Measurements from ENCODE around the gene FOXN4.
"Not testable (repeated sequence)": the region's sequence is repeated elsewhere in the genome, so short reads cannot be mapped to it uniquely, and the experiment has no call there.

FOXN4 gene

GRCh38 chr12:109308534-109309380 is at the start of gene FOXN4:
Gene FOXN4, minus strand, starts transcription at chr12:109309284. Its CDS starts 963 bp downstream, at chr12:109308321.
- peak; percentile 64 to 81 (median 70) for DNase-seq

DNA sequence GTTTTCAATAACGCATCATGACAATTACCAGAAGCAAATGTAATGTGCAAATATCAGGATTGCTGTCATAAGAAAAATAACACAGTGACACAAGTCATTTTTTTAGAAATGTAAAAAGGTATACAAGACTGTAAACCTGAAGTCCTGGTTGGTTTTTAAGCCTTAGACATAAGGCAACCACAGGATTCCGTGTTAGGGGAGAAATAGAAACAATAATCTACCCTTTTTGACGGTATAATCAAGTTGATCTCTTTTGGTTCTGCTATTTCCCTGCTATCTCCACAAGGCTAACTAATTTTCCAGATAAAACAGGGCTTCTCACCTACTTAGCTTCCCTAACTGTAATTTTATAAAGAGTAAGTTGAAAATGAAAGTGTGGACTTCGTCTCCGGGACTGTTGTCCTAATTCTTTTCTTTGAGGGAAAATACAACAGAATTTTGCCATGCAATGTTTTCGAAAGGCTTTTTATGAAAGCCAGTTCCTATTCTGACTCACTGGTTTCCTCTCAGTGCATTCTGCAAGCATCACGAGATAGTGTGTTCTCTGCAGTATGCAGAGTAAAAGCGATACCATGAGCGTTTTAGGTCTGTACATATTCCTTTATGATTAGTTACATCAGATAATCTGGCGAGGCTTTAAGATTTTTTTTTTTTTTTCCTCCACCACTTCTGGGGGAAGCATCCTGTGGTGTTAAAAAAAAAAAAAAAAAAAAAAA is 49.2 kb upstream of the FOXN4 start:
- DNase-seq: no peak

DNA sequence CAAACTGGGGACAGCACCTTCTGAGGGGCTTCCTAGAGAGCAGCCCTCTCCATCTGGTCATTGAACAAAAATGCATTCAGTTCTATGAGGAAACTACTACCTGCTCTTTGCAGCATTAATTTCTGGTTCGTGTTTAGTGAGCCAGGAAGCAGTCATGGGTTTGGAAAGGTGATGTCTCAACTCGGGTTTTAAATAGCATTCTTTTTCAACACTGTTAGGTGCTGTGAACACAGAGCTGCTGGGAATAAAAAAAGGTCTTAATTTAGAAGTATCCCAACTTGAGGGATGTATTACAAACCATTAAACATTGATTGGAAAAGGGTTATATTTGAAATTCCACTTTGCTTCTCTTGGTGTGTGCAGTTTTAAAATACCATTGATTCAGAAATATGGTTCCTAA is 47.9 kb upstream of the FOXN4 start:
- DNase-seq: peak in 1 of 3 experiments; percentile 37

- DNase-seq: peak in 2 of 3 experiments; percentile 37 to 79
Observed at GRCh38 chr12:109356577-109356976, 47.5 kb upstream of the FOXN4 start.

DNA sequence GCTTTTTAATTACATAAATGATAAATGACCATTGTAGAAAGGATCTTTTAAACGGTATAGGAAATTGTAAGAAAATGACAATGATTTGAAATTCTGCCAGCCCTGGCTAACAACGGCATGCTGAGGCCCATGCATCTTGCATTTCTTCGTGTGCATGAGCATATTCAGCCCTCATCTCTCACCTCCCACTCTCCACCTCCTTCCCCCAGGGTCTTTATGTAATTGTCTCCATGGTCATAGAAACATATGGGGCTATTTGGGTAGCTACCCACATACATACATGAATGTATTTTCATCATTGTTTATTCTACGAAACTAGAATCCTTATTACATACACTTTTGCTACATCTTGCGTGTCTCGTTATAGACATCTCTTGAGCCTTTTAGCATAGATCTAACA is 43.1 kb upstream of the FOXN4 start:
- DNase-seq: no peak

DNA sequence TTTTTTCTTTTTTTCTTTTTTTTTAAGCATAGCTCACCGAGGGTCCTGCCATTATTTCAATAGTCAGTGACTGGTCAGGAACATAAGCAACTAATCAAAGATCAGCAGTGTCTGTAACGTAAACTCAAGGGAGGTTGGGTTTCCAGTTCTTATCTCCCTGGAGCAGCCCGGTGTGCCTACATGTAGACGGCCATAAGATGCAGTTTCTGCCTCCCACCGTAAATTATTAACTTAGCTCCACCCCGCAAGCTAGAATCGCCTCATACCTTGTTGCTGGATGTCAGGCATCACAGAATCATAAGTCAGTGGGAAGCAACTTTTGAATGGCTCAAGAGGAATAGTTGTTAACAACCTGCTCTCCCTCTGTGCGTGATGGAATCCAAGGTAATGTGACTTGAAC is 38.5 kb upstream of the FOXN4 start, which contains the start of gene MYO1H:
MYO1H (plus strand) TSS at position 312 of the 400 bp plus-strand sequence; CDS start at position 373, 61 bp downstream.
- DNase-seq: no peak

- no peak for DNase-seq
Observed at GRCh38 chr12:109346920-109347319, 37.8 kb upstream of the FOXN4 start.

DNA sequence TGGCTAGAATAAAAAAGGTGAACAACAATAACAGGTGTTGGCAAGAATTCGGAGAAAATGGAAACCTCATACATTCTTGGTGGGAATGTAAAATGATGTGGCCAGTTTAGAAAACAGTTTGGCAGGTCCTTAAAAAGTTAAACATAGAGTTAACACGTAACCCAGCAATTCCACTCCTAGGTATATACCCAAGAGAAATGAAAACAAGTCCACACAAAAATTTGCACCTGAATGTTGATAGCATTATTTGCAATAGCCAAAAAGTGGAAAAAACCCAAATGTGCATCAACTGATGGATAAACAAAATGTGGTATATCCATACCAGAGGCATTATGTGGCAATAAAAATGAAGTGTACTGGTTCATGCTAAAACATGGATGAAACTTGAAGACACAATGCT is 36.3 kb upstream of the FOXN4 start:
- DNase-seq: no peak

- DNase-seq: no peak
Observed at GRCh38 chr12:109343677-109344076, 34.6 kb upstream of the FOXN4 start.

DNA sequence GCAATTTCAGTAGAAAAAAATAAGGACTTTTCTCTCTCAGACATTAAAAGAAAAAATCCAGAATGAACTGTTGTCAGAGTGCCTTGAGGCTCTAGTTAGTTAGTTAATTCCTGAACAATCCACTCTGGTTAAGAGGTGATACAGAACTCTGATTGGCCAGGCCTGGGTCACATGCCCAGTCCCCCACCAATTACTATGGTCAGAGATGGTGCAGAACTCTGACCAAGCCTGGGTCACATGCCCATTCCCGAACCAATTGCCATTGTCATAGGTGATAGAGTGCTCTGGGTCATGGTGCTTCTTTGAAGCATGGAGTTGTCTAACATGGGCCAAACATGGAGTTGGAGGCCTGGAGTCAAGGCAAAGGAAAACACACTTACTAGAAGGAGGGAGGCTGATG is 27.5 kb upstream of the FOXN4 start:
- no peak for DNase-seq

DNA sequence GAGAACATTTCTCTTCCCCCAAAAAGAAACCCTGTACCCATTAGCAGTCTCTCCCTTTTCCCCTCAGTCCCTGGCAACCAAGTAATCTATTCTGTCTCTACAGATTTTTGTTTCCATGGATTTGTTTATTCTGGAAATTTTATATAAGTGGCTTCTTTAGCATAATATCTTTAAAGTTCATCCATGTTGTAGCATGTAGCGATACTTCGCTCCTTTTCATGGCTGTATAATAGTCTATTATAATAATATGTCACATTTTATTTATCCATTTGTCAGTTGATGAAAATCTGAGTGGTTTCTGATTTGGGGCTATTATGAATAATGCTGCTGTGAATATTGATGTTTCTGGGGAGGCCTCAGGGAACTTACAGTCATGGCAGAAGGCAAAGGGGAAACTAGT is 25.8 kb upstream of the FOXN4 start:
- no peak for DNase-seq

DNA sequence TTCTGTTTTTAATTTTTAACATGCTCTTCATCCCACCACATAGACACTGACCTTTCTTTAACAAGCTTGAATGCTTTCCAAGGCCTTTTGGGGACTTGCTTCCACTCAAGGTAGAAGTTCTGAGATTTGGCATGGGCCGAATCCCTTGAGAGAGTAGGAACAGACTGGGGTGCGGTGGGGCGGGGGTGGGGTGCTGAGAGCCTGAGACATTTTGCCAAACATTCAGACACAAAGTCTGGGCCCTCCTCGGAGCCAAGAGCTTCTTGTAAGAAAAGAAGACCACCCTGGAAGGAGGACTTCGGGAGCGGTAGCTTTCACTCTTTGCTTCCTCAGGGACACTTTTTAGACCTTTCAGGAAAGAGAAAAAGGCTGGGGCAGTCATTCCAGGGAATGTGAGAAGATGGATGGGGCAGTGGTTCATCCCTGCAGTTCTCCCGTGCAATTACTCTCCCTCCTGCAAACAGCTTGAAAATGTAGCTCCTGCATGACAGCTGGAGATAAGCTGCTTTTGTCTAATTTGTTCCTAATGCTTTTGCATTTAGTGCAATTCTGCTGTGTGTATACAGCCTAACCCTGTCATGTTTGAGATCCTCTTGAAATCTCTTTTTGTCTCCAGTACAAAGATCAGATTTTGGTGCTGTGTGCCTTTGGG is 22.3 kb upstream of the FOXN4 start:
- DNase-seq: peak; percentile 10 to 58 (median 53)

GRCh38 chr12:109330282-109331230 is 21.5 kb upstream of the FOXN4 start:
- peak in 1 of 3 experiments; percentile 49 for DNase-seq

DNA sequence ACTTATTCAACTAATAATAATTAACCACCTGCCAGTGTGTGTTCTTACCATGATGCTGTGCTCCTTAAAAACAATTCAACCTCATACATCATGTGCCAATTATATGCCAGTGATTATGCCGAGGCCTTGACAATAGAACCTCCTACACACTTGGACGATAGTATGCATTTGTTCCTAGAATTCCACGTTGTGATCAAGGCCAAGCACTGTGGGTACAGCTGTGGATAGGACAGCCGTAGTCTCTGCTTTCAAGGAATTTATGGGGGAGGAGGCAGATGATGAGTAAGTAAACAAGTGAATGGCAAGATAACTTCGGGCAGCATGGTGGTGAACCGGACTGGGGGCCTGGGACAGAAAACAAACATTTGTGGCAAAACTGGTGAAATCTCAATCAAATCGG is 20.6 kb upstream of the FOXN4 start:
- DNase-seq: peak in 1 of 3 experiments; percentile 90

GRCh38 chr12:109329003-109329402 is 19.9 kb upstream of the FOXN4 start:
- no peak for DNase-seq

GRCh38 chr12:109321294-109321693 is 12.2 kb upstream of the FOXN4 start:
- DNase-seq: not testable (repeated sequence)

- DNase-seq: peak; percentile 75 to 93 (median 77)
Observed at GRCh38 chr12:109310247-109311125, 1.4 kb upstream of the FOXN4 start.

DNA sequence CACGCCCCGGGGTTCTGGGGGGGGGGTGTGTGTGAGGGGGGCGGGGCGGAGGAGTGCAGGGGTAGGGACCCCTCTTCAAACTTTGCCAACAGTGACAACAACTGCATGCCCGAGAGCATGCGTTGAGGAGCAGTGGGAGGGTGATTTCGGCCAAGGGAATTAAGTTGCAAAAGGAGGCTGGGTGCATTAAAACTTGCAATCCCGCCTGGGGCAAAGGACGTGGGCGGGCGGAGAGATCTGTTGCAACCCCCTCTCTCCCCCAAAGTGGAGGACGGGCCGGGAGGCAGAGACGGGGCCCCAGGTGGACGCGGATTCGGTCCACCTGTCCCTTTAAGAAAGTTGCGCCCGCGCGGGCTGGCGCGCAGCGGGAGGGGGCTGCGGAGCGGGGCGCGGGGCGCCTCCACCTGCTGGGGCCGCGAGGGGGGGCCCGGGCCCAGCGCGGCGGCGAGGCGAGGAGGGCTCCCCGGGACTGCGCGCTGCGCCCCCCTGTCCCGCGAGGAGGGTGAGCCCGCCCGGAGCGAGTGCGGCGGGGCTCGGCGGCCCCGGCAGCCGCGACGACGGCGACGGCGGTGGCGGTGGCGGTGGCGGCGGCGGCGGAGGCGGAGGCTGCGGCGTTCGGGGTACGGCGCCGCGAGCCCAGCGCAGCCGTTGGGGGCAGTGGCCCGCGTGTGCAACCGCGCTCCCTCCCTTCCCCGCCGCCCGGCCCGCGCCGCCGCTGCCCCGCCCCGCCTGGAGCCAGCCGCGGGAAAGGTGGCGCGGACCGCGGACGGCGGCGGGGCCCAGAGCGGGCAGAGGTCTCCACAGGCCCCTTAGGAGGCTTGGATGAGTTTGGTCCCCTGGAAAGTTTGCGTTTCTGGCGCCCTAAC is 530 bp upstream of the FOXN4 start:
- peak; percentile 50 to 81 (median 78) for DNase-seq

DNA sequence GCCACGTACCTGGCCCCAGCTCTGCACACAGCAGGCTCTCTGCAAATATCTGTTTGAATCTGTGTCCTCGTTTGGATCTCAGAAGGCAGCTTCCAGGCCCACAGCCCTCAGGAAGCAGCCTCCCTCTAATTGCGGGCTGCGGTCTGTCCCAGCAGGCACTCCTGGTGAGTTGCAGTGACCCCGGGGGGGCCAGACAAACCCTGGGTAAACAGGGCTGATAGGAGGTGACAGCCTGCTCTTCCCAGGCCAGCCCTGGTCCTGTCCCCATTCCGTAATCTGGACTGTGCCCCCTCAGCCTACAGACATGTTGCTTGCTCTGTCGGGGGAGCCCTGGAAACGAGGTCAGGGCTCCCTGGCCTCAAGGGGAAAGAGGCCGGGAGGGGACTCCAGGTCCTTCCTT is 2.0 kb downstream of the FOXN4 start:
- peak; percentile 23 to 78 (median 61) for DNase-seq

DNA sequence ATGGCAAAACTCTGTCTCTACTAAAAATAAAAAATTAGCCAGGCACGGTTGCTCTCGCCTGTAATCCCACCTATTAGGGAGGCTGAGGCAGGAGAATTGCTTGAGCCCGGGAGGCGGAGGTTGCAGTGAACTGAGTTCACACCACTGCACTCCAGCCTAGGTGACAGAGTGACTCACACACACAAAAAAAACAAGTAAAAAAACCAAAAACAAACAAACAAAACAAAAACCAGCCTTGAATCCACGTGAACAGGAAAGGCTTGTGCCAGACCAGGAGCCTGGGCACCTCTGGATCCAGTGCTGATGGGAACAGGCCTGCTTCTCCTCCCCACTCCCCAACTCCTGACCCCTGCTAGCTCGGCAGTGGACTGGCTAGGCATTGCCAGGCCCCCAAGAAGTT is 3.5 kb downstream of the FOXN4 start:
- DNase-seq: no peak

Measured in NCI-H1417 (cell line).